Globus pallidus (tissue), 1 donor: Measurements from ENCODE around the gene MIA2.
"Not testable (repeated sequence)": the region's sequence is repeated elsewhere in the genome, so short reads cannot be mapped to it uniquely, and the experiment has no call there.

Experiments used
- DNase-seq: peaks from one replicate; pipeline ENCODE4 v3.0.0-alpha.2; 2015; ENCODE audit warnings: low spot score

Gene MIA2

DNA sequence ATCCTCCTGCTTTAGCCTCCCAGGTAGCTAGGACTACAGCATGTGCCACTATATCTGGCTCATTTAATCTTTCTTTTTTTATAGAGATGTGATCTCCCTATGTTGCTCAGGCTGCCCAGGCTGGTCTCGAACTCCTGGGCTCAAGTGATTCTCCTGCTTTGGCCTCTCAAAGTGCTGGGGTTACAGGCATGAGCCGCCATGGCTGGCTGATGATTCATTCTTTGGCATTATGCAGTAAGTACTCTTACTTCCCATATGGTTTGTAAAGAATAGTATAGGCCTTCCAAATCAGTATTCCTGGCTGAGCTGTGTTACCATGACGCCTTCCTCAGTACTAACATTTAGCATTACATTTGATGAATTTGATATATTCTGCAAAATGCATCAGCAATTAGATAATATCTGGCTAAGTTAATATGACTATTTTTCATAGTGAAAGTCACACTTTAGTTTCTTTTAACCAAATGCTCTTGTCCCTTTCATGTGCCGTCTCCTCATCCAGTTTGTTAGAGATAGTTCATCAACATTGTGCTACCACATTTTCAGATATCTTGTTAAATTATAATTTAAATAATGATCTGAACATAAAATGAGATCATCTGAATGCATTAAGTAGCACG lies 3.2 kb upstream of the MIA2 start:
- no peak for DNase-seq

DNA sequence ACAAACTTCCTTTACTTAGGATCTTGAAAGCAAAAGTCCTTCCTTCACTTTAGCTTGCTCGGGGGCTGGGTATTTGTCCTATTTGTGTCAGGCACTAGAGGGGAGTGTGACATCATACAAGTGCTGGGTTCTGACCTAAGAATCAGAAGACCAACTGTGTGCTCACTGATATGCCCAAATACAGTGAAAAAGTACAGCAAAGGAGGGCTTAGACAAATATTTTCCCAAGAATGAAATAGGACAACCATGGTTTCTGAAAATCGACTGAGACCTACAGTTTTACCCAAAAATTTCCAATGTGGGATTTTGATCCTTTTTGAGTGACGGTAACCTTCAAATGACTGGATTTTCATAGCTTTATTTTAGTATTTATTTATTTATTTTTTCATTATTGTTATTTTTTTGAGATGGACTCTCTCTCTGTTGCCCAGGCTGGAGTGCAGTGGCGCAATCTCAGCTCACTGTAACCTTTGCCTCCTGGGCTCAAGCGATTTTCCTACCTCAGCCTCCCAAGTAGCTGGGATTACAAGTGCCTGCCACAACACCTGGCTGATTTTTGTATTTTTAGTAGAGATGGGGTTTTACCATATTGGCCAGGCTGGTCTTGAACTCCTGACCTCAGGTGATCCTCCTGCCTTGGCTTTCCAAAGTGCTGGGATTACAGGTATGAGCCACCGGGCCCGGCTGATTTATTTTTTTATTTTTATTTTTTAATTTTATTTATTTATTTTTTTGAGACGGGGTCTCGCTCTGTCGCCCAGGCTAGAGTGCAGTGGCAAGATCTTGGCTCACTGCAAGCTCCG lies 1.8 kb upstream of the MIA2 start:
- peak; percentile 17 for DNase-seq

DNA sequence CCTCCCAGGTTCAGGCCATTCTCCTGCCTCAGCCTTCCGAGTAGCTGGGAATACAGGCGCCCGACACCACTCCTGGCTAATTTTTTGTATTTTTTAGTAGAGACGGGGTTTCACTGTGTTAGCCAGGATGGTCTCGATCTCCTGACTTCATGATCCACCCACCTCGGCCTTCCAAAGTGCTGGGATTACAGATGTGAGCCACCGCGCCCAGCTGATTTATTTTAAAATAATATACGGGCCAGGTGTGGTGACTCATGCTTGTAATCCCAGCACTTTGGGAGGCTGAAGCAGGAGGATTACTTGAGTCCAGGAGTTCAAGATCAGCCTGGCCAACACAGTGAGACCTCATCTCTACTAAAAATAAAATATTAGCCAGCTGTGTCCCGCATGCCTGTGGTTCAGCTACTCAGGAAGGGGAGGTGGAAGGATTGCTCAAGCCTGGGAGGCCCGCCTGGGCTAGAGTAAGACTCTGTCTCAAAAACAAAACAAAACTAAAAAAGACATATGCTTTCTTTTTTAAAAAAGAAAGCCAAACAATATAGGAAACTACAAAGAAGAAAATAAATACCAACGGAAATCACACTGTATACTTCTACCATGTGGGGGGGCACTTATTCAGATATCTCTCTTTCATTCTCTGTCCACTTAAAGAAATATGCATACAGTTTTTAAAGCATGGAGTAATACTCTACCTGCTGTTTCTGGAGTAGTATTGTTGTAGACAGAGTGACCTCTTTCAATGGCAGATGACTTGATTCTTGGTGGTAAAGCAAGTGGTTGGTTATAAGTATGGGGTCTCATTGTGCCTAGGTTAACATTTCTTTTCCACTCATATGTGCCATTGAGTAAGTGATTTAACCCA lies 930 bp upstream of the MIA2 start:
- DNase-seq: no peak

GRCh38 chr14:39234986-39235385 lies 1.3 kb downstream of the MIA2 start:
- DNase-seq: not testable (repeated sequence)

DNA sequence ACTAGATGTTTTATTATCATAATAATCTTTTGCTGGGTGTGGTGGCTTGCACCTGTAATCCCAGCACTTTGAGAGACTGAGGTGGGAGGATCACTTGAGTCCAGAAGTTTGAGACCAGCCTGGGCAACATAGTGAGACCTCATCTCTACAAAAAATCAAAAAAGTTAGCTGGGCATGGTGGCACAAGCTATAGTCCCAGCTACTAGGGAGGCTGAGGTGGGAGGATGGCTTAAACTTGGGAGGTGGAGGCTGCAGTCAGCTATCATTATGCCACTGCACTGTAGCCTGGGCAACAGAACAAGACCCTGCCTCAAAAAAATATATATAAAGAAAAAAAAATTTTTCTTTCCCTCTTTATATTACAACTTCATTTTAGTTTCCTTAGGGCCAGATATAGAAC lies 1.8 kb downstream of the MIA2 start:
- not testable (repeated sequence) for DNase-seq

DNA sequence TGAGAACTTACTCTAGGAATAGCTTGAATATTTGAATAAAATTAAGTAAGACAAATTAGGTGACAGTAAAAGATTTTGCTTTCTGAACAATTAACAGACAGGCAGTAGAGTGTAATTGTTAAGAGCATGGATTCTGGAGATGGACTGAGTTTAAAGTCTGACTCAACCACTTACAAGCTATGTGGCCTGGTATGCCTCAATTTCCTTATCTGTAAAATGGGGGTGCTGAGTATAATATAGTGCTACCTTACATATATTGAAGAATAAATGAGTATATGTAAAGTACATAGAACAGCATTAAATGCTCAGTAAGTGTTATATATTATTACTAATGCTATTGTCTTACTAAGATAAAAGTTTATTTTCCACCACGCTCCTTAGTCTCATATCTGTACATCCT lies 7.1 kb downstream of the MIA2 start:
- no peak for DNase-seq

GRCh38 chr14:39241637-39242036 lies 7.9 kb downstream of the MIA2 start:
- DNase-seq: no peak

DNA sequence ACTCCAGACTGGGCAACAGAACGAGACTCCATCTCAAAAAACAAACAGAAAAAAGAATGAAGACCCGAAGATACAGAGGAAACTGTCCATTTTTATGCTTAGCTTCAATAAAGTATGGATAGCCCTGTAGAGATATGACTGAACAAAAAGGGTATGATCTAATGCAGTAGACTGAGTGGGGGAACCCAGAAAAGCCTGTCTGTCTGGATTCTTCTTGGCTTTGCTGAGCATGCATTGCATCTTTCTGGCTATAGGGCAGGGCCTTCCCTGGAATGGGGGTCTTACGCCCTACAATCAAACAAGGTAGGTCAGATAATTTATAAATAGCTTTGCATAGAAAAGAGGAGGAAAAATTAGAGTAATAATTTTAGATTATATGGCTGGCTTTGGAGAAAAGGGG lies 10.1 kb downstream of the MIA2 start:
- DNase-seq: no peak

- DNase-seq: no peak
Observed at GRCh38 chr14:39246618-39247017, 12.9 kb downstream of the MIA2 start.

GRCh38 chr14:39247256-39247655 lies 13.5 kb downstream of the MIA2 start:
- no peak for DNase-seq

DNA sequence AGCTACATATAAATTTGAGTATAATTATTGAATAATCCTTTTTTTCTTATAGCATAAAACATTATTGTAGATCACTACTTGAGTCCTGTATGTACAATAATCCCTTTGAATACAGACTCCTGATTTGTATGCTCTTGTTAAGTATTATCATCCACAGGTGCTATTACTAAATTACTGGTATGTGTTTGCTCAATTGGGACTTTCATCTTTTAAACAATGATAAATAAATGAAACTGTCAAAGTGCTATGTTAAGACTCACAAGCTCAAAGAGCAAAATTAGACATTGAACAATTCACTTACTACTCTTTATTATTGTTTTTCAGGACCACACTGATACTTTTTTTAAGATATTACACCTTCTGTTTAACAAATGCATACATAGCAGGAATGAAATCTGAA lies 17.8 kb downstream of the MIA2 start:
- no peak for DNase-seq

DNA sequence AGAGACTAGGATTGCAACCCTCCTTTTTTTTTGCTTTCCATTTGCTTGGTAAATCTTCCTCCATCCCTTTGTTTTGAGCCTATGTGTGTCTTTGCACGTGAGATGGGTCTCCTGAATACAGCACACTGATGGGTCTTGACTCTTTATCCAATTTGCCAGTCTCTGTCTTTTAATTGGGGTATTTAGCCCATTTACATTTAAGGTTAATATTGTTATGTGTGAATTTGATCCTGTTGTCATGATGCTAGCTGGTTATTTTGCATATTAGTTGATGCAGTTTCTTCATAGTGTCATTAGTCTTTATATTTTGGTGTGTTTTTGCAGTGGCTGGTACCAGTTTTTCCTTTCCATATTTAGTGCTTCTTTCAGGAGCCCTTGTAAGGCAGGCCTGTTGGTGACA lies 23.7 kb downstream of the MIA2 start:
- DNase-seq: not testable (repeated sequence)

DNA sequence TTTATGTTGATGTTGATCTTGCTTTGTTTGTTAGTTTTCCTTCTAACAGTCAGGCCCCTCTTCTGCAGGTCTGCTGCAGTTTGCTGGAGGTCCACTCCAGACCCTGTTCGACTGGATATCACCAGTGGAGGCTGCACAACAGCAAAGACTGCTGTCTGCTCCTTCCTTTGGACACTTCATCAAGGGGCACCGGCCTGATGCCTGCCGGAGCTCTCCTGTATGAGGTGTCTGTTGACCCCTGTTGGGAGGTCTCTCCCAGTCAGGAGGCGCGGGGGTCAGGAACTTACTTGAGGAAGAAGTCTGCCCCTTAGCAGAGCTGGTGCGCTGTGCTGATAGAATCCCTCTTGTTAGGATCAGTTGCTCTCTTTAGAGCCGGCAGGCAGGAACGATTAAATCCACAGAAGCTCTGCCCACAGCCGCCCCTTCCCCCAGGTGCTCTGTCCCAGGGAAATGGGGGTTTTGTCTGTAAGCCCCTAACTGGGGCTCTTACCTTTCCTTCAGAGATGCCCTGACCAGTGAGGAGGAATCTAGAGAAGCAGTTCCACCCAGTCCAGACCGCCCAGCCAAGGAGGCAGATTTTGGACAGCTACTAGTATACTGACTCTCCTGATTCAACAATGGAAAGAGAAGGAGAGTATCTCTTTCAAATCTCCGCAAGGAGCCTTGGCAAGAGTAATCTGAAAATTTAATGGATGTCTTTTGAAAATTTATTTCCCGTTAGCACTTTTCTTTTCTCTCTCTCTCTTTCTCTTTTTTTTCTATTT lies 25.2 kb downstream of the MIA2 start:
- DNase-seq: no peak

GRCh38 chr14:39260161-39260560 lies 26.4 kb downstream of the MIA2 start:
- DNase-seq: not testable (repeated sequence)

DNA sequence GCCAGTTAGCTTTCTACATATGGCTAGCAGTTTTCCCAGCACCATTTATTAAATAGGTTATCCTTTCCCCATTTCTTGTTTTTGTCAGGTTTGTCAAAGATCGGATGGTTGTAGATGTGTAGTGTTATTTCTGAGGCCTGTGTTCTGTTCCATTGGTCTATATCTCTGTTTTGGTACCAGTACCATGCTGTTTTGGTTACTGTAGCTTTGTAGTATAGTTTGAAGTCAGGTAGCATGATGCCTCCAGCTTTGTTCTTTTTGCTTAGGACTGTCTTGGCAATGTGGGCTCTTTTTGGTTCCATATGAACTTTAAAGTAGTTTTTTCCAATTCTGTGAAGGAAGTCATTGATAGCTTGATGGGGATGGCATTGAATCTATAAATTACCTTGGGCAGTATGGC lies 28.5 kb downstream of the MIA2 start:
- not testable (repeated sequence) for DNase-seq

GRCh38 chr14:39264057-39264456 lies 30.3 kb downstream of the MIA2 start:
- DNase-seq: no peak

GRCh38 chr14:39264558-39264957 lies 30.8 kb downstream of the MIA2 start:
- DNase-seq: no peak

DNA sequence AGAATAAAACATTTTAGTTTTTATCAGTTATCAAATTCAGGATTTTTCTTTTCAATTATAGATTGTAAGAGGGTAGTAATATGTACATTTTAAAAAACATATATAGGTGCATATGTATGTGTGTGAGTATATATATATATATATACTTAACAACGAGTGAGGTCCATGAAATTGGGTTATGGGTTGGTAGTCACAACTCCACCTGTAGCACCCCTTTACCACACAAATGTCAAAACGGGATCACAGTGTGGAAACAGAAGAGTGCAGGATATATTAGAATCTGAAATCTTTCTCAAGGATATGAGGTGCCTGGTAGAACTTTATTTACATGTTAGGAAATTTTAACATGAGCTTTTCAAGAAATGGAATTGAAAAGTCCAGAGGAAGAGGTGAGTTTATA lies 31.3 kb downstream of the MIA2 start:
- DNase-seq: no peak

- peak; percentile 31 for DNase-seq
Observed at GRCh38 chr14:39265806-39266524, 32.2 kb downstream of the MIA2 start.

DNA sequence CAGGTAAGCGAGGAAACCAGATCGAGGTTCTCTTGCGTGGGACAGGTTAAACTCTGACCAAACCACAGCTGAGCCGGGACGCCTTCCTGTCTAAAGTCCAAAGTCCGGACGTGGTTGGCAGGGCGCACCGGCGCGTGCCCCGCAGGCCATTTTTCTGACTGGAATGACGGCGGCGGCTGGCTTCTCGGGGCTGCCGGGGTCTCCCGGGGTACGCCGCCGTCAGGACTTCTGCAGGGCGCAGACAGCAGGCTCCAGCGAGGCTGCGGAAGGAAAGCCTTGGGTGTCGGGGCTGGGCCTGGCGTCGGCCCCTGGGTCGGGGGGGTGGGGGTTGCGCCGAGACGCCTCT lies 32.8 kb downstream of the MIA2 start:
- DNase-seq: no peak

DNA sequence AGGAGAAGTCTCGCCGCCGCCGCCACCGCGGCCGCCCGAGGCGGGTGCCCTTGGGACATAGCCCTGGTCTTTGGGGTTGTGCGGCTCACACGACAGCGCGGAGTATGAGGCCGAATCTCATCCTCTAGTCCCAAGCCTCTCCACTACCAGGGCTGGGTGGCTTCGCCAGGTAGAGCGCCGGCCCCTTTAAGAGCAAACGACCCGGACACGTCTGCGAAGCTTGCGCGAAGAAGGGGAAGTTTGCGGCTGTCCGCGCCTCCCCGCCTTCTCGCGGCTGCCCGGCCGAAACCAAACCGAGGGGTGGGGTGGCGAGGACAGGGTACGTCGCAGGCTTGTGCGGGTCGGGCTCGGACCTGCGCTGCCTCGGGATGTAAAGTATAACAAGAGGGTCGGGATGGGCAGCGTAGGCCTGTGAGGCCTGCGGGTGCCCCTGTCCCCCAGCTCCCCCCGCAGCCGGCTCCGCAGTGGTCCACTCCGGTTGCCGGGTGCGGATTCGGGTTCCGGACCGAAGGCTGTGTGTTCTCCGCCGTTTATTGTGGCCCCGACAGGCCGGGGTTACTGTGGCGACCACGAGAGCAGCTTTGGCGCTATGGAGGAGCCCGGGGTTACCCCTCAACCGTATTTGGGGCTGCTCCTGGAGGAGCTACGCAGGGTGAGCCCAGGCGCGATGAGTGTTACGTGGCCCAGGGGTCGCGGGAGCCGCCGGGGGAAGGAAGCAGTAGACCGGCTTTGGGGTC lies 33.3 kb downstream of the MIA2 start:
- peak; percentile 78 for DNase-seq
